ENCODE results near the gene THSD4.

THSD4 gene

DNA sequence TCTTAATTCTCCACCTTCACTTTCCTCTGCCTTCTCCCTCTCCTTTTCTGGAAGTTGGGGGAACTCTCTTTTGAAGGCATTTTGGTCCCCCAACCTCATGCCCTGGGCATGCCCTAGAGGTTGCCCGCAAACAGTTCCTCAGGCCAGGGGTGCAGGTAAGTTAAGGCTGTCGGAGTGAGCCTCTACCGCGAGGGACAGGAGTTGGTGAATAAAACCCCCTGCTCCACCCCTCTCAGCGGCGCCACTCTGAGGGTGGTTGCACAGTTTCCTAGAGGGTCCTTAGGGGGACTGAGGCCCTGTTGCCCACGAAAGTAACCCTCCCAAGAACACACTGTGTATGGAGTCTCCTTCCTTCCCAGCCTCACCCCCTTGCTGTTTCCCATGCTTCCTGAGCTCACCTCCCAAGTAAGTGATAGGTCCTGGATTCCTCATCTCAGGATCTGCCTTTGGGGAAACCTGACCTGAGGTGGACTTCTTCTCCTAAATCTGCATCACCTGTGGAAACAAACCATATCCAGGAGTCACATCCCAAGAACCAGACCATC is 23.1 kb upstream of the THSD4 start:
- Histone ChIP-seq H3K36me3 (ENCODE audit: insufficient read depth) (no peaks in the 10 kb centered on the region), H3K27ac (no peak overlapping the region), H3K4me1 (ENCODE audit: low read depth, poor library complexity, severe bottlenecking) (no peaks in the 10 kb centered on the region)

DNA sequence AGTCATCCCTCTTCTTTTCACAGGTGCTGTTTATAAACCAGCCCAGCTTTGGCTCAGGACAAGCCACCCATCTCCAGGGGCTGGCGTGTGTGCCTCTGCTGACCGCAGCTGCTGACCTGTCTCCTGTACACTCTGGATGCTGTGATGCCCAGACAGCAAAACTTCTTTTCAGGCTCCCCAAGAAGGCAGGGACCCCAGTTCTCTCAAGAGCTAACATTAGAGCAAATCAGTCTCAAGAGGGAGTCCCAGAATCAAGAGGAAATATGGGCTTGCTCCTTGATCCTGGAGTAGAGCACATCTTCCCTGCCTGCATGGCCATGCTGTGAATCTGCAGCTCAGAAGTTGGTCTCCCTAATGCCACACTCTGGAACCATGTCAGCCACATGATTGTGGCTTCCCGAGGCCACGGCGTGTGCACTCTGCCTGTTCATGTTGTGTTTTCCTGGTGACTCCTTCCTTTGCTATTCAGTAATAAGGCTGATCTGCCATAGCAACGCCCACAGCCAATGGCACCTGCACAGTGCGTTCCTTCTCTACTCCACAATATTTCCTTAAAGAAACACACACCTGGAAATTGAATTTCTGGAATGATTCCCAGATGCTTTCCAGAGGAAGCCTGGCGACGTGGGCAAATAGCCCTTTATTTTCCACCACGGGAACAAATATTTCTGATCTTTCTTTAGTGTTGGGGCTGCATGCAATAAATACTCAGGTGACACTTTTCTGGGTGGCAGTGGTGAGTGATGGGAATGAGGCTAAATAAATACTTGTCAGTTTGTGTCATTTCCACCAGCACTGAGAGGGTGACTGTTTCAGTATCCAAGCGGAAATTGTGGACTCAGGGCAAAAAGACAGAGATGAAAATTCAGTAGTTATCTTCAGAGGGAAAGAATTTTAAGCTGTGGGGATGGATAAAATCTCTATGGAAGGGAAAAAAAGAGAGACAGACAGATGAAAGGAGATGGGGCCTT is 21.9 kb upstream of the THSD4 start:
- no peaks in the 10 kb centered on the region for H3K27me3 ChIP-seq (ENCODE audit: insufficient read depth, low read depth)
- H4K20me1 ChIP-seq (ENCODE audit: insufficient read depth): no peaks in the 10 kb centered on the region
- TF ChIP-seq, protein P1, sequence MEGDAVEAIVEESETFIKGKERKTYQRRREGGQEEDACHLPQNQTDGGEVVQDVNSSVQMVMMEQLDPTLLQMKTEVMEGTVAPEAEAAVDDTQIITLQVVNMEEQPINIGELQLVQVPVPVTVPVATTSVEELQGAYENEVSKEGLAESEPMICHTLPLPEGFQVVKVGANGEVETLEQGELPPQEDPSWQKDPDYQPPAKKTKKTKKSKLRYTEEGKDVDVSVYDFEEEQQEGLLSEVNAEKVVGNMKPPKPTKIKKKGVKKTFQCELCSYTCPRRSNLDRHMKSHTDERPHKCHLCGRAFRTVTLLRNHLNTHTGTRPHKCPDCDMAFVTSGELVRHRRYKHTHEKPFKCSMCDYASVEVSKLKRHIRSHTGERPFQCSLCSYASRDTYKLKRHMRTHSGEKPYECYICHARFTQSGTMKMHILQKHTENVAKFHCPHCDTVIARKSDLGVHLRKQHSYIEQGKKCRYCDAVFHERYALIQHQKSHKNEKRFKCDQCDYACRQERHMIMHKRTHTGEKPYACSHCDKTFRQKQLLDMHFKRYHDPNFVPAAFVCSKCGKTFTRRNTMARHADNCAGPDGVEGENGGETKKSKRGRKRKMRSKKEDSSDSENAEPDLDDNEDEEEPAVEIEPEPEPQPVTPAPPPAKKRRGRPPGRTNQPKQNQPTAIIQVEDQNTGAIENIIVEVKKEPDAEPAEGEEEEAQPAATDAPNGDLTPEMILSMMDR (conservative IDR thresholded peaks at IDR 0.05; ENCODE audit: low read depth, low read length): no peak
- H3K4me1 ChIP-seq (ENCODE audit: low read depth, poor library complexity, severe bottlenecking): no peaks in the 10 kb centered on the region
- H3K4me3 ChIP-seq (IDR thresholded peaks at IDR 0.05; ENCODE audit: insufficient read depth, low read depth, low read length): no peak overlapping the region
- no peak overlapping the region for H2AFZ ChIP-seq (ENCODE audit: low read depth)
- H3K4me2 ChIP-seq: no peak overlapping the region
- H3K9ac ChIP-seq: no peak overlapping the region
- no peaks in the 10 kb centered on the region for H3K79me2 ChIP-seq (ENCODE audit: insufficient read depth, low read depth)
- no peaks in the 10 kb centered on the region for H3K36me3 ChIP-seq (ENCODE audit: insufficient read depth)
- no peak overlapping the region for H3K27ac ChIP-seq

More for the DNA sequence above, 23.1 kb upstream of the THSD4 start:
- Histone ChIP-seq H2AFZ (ENCODE audit: low read depth) (no peak overlapping the region), H3K9ac (no peak overlapping the region), H3K4me3 (IDR thresholded peaks at IDR 0.05; ENCODE audit: insufficient read depth, low read depth, low read length) (no peak overlapping the region), H4K20me1 (ENCODE audit: insufficient read depth) (no peaks in the 10 kb centered on the region), H3K79me2 (ENCODE audit: insufficient read depth, low read depth) (no peaks in the 10 kb centered on the region), H3K4me2 (no peak overlapping the region), H3K27me3 (ENCODE audit: insufficient read depth, low read depth) (no peaks in the 10 kb centered on the region)
- TF ChIP-seq, protein P1 (conservative IDR thresholded peaks at IDR 0.05; ENCODE audit: low read depth, low read length): no peak

DNA sequence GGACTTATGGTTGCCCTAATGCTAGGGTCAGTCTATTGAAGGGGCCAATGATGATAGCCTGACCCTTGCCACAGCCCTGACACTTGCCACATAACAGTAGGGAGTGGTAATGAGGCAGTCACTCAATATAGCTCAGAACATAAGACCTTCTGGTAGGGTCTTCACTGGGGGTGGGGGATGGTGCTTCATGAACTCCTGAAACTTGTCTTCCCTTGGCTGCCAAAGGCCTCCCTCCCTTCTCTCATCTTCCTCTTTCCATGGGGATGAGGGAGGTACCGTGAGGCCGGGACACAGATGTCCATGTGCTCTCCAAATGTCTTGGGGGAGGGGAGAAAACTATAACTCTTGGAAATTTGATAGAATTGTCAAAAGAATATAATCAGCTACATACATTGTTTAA is 21.1 kb upstream of the THSD4 start:
- no peaks in the 10 kb centered on the region for H3K79me2 ChIP-seq (ENCODE audit: insufficient read depth, low read depth)
- H3K36me3 ChIP-seq (ENCODE audit: insufficient read depth): no peaks in the 10 kb centered on the region
- H3K27me3 ChIP-seq (ENCODE audit: insufficient read depth, low read depth): no peaks in the 10 kb centered on the region
- H2AFZ ChIP-seq (ENCODE audit: low read depth): no peak overlapping the region
- TF ChIP-seq, protein P1 (conservative IDR thresholded peaks at IDR 0.05; ENCODE audit: low read depth, low read length): no peak
- H3K9ac ChIP-seq: no peak overlapping the region
- no peak overlapping the region for H3K27ac ChIP-seq
- H3K4me2 ChIP-seq: no peak overlapping the region
- H3K4me1 ChIP-seq (ENCODE audit: low read depth, poor library complexity, severe bottlenecking): no peaks in the 10 kb centered on the region
- no peak overlapping the region for H3K4me3 ChIP-seq (IDR thresholded peaks at IDR 0.05; ENCODE audit: insufficient read depth, low read depth, low read length)
- no peaks in the 10 kb centered on the region for H4K20me1 ChIP-seq (ENCODE audit: insufficient read depth)

DNA sequence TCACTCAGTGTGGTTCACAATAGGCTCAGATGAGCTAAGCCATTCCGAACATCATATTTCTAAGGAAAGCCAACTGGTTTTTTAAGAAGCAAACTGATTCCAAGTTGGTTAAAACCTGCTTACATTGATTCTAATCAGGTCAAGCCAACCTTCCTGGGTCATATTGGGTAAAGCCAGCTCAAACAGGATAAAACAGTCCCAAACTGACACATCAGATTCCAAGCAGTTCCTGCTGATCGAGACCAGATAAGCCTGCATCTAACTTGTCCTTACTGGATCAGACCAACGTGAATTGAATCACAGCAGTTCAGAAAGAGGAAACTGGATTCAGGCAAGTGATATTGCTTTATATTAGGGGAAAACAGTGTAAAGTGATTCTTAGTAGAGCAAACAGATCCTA is 18.6 kb upstream of the THSD4 start:
- Histone ChIP-seq H3K4me3 (IDR thresholded peaks at IDR 0.05; ENCODE audit: insufficient read depth, low read depth, low read length) (no peak overlapping the region), H3K4me1 (ENCODE audit: low read depth, poor library complexity, severe bottlenecking) (no peaks in the 10 kb centered on the region), H3K27me3 (ENCODE audit: insufficient read depth, low read depth) (no peaks in the 10 kb centered on the region), H3K9ac (no peak overlapping the region), H3K27ac (no peak overlapping the region), H4K20me1 (ENCODE audit: insufficient read depth) (no peaks in the 10 kb centered on the region), H3K36me3 (ENCODE audit: insufficient read depth) (no peaks in the 10 kb centered on the region), H3K79me2 (ENCODE audit: insufficient read depth, low read depth) (no peaks in the 10 kb centered on the region), H3K4me2 (no peak overlapping the region), H2AFZ (ENCODE audit: low read depth) (no peak overlapping the region)
- TF ChIP-seq, protein P1 (conservative IDR thresholded peaks at IDR 0.05; ENCODE audit: low read depth, low read length): no peak
